ENCODE measurements around the gene CNPY1.

GRCh38 chr7:155512246-155512887 is 34.0 kb downstream of the CNPY1 start:
- TF ChIP-seq REST (IDR thresholded peaks at IDR 0.05; ENCODE audit: low read depth) (no peak), CREB1 (IDR thresholded peaks at IDR 0.05; ENCODE audit: low read depth) (no peak), RAD21 (IDR thresholded peaks at IDR 0.05; ENCODE audit: low read depth) (no peak), EP300 (IDR thresholded peaks at IDR 0.05; ENCODE audit: borderline replicate concordance) (no peak), CEBPB (IDR thresholded peaks at IDR 0.05) (no peak), NFIC (IDR thresholded peaks at IDR 0.05) (no peak), YY1 (IDR thresholded peaks at IDR 0.05; ENCODE audit: low read depth) (no peak), TAF1 (IDR thresholded peaks at IDR 0.05; ENCODE audit: low read depth) (no peak), TCF12 (IDR thresholded peaks at IDR 0.05; ENCODE audit: low read depth) (no peak), FOXM1 (IDR thresholded peaks at IDR 0.05; ENCODE audit: borderline replicate concordance, low read depth) (no peak)
- TF ChIP-seq, protein P1, sequence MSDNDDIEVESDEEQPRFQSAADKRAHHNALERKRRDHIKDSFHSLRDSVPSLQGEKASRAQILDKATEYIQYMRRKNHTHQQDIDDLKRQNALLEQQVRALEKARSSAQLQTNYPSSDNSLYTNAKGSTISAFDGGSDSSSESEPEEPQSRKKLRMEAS (IDR thresholded peaks at IDR 0.05), result no peak
- TF ChIP-seq, protein P2, sequence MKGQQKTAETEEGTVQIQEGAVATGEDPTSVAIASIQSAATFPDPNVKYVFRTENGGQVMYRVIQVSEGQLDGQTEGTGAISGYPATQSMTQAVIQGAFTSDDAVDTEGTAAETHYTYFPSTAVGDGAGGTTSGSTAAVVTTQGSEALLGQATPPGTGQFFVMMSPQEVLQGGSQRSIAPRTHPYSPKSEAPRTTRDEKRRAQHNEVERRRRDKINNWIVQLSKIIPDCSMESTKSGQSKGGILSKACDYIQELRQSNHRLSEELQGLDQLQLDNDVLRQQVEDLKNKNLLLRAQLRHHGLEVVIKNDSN (IDR thresholded peaks at IDR 0.05), result no peak
